T follicular helper cell (primary cell): ENCODE results near the gene CHRNA4.

ENCODE experiments used
- DNase-seq: peaks from one replicate; pipeline ENCODE4 v3.0.0-alpha.2; 2020; ENCODE audit warnings: low read depth

CHRNA4 gene

GRCh38 chr20:63363981-63364561, 2.9 kb upstream of the CHRNA4 start:
- DNase-seq: no peak

- DNase-seq: no peak
These were observed 2.1 kb upstream of the CHRNA4 start for GRCh38 chr20:63363013-63363957.

- no peak for DNase-seq
These were observed 1.4 kb upstream of the CHRNA4 start for GRCh38 chr20:63362436-63363009.

GRCh38 chr20:63361519-63362435, 628 bp upstream of the CHRNA4 start:
- no peak for DNase-seq

- no peak for DNase-seq
These were observed 956 bp downstream of the CHRNA4 start for GRCh38 chr20:63359937-63360849.

GRCh38 chr20:63359164-63359934, 1.8 kb downstream of the CHRNA4 start:
- DNase-seq: no peak

GRCh38 chr20:63357921-63358905, 2.9 kb downstream of the CHRNA4 start:
- no peak for DNase-seq

GRCh38 chr20:63356931-63357879, 3.9 kb downstream of the CHRNA4 start:
- no peak for DNase-seq

- DNase-seq: no peak
These were observed 4.6 kb downstream of the CHRNA4 start for GRCh38 chr20:63356511-63356910.

GRCh38 chr20:63355781-63356295, 5.3 kb downstream of the CHRNA4 start:
- no peak for DNase-seq

- DNase-seq: no peak
These were observed 6.4 kb downstream of the CHRNA4 start for GRCh38 chr20:63354636-63355350.

GRCh38 chr20:63352811-63353221, 8.3 kb downstream of the CHRNA4 start:
- no peak for DNase-seq

GRCh38 chr20:63351811-63352591, 9.1 kb downstream of the CHRNA4 start:
- no peak for DNase-seq

GRCh38 chr20:63351326-63351700, 9.8 kb downstream of the CHRNA4 start:
- DNase-seq: no peak

- DNase-seq: no peak
These were observed 10.4 kb downstream of the CHRNA4 start for GRCh38 chr20:63350597-63351325.
